IPS-15b (cell line): ENCODE measurements around the gene SERPIND1.

ENCODE experiments used
- H3K27me3 ChIP-seq: one replicate; pipeline ENCODE4 v1.6.1; 2013; ENCODE audit warnings: low read length; ENCODE audit not compliant: control insufficient read depth, insufficient read depth
- H3K36me3 ChIP-seq: one replicate; pipeline ENCODE4 v1.6.1; 2013; ENCODE audit warnings: low read length; ENCODE audit not compliant: control insufficient read depth, insufficient read depth
- H3K4me1 ChIP-seq: one replicate; pipeline ENCODE4 v1.6.1; 2013; ENCODE audit warnings: mild to moderate bottlenecking, low read length; ENCODE audit not compliant: control insufficient read depth, insufficient read depth
- H3K4me3 ChIP-seq: one replicate; pipeline ENCODE4 v1.5.1; 2013; ENCODE audit warnings: low read depth, low read length
- H3K9ac ChIP-seq: one replicate; pipeline ENCODE4 v1.6.1; 2013; ENCODE audit warnings: low read depth, mild to moderate bottlenecking, low read length
- H3K9me3 ChIP-seq: one replicate; pipeline ENCODE4 v1.6.1; 2013; ENCODE audit warnings: mild to moderate bottlenecking, low read length; ENCODE audit not compliant: control insufficient read depth, insufficient read depth

The SERPIND1 gene

DNA sequence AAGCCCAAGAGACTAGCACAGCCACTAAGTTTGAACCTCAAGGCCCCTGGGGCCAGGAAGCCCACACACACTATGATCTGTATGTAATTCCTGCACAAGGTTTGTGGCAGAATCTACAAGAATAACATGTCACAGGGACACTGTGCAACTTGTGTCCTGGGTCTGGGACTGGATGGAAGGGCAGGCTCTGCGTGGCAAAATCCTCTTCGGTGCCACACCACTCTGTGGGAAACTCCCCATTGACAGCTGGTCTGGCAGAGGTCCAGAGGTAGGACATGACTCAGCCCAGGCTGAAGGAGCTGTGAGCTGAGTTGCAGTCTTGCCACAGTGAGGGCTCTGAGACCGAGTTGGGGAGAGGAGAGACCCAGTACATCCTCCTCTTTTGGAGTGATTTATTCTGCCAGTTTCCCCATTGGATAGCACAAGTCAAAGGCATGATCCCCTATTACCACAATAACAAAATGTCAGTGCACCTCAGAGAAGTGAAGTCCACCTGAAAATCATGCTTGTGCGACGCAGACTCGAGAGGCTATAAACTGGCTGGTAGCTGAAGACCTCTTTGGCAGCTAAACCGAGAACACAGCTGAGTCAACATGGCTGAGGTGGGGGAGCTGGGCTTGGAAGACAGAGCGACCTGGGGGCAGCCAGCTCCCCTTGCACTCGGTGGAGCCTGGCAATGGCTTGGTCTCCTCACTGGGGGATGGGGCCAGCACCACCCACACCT, 23.3 kb upstream of the SERPIND1 start:
- H3K27me3 ChIP-seq: no peaks in the 10 kb centered on the region
- H3K4me3 ChIP-seq: no peak overlapping the region
- no peaks in the 10 kb centered on the region for H3K4me1 ChIP-seq
- no peak overlapping the region for H3K9ac ChIP-seq
- no peaks in the 10 kb centered on the region for H3K9me3 ChIP-seq
- peaks cover 13% of the 10 kb centered on the region for H3K36me3 ChIP-seq

GRCh38 chr22:20751185-20751851, 22.6 kb upstream of the SERPIND1 start:
- no peak overlapping the region for H3K9ac ChIP-seq
- no peak overlapping the region for H3K4me3 ChIP-seq
- peaks cover 13% of the 10 kb centered on the region for H3K36me3 ChIP-seq
- no peaks in the 10 kb centered on the region for H3K27me3 ChIP-seq
- no peaks in the 10 kb centered on the region for H3K9me3 ChIP-seq
- H3K4me1 ChIP-seq: no peaks in the 10 kb centered on the region

DNA sequence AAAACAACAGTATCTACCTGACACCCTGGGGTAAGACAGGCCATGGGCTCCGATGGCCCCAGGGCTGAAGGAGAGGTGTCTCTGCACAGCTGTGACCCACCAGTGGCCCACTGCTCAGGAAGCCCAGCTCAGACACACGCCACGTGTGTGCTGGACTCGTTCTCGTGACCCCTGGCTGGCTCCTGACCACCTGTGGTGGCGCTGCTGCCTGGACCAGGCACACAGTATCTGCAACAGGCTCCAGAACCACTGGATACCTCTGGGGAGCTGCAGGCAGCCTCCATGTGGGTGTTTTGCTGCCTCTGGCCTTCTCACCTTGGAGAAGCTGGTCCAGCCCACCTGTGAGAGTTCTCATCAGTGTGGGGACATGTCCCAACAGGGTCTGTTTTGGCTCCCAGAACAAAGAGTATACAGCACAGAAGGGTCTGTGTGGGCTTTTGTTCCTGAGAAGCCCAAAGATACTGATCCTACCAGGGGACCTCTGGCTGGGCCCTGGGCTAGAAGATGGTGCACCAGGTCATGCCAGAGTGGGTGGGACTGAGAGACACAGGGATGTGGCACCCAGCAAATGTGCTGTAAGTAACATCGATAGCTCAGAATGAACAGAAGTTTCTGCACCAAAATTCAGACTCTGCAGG, 21.7 kb upstream of the SERPIND1 start:
- Histone ChIP-seq H3K9me3 (no peaks in the 10 kb centered on the region), H3K4me3 (no peak overlapping the region), H3K27me3 (no peaks in the 10 kb centered on the region), H3K4me1 (no peaks in the 10 kb centered on the region), H3K36me3 (peaks cover 8% of the 10 kb centered on the region), H3K9ac (no peak overlapping the region)

DNA sequence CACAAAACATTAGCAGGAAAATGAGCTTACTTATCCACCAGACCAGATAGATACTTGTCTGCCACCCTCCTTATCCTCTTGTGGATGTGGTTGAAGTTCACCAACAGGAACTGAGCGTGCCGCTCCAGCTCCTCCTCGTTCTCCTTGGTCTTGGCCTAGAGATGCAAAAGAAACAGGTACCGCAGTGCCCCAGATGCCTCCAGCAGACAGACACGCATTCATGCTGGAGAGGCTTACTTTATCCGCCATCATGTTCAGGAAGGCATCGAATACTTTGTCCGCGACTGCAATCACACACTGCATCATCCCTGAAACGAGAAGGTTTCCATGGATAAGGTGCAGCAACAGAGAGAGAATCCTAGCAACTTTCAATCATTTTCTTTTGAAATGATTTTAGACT, 21.0 kb upstream of the SERPIND1 start:
- no peaks in the 10 kb centered on the region for H3K9me3 ChIP-seq
- H3K4me3 ChIP-seq: no peak overlapping the region
- no peak overlapping the region for H3K9ac ChIP-seq
- no peaks in the 10 kb centered on the region for H3K27me3 ChIP-seq
- H3K4me1 ChIP-seq: no peaks in the 10 kb centered on the region
- H3K36me3 ChIP-seq: peaks cover 8% of the 10 kb centered on the region

DNA sequence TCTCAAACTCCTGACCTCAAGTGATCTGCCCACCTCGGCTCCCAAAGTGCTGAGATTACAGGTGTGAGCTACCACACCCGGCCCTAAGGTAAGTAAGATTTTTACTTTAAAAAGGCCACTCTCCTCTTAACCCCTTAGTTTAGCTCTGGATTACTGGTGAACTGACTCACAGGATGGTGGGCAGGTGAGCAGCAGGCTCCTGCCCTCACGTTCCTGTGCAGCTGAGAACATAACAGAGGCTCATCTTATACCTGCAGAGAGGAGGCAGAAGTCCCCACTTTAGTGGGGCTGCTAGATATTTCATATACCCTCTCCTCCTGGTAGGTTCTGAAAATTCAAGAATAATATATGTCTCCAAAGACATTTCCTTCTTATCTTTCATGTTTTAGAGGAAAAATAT, 17.1 kb upstream of the SERPIND1 start:
- Histone ChIP-seq H3K4me3 (no peak overlapping the region), H3K27me3 (no peaks in the 10 kb centered on the region), H3K36me3 (peaks cover 6% of the 10 kb centered on the region), H3K4me1 (no peaks in the 10 kb centered on the region), H3K9me3 (no peaks in the 10 kb centered on the region), H3K9ac (no peak overlapping the region)

GRCh38 chr22:20758688-20759087, 15.2 kb upstream of the SERPIND1 start:
- no peaks in the 10 kb centered on the region for H3K36me3 ChIP-seq
- H3K4me1 ChIP-seq: no peaks in the 10 kb centered on the region
- no peak overlapping the region for H3K9ac ChIP-seq
- no peak overlapping the region for H3K4me3 ChIP-seq
- no peaks in the 10 kb centered on the region for H3K9me3 ChIP-seq
- H3K27me3 ChIP-seq: no peaks in the 10 kb centered on the region

DNA sequence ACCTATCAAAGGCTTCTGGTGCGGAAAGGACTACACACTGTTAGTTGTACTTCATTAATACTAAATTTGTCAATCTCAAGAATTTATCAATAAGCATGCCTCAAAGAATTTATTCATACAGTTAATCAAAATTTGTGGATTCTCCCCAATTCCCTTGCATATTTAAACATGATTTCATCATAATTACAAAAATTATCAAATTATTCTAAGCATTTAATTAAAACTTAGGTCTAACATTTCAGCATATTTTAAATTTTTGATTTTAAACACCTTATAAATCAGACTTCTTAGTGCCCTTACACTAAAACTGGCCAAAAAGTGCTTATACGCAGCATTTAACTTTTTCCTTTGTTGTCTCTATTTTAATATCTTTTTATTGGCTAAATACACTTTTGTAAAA, 13.8 kb upstream of the SERPIND1 start:
- peaks cover 8% of the 10 kb centered on the region for H3K36me3 ChIP-seq
- H3K9me3 ChIP-seq: no peaks in the 10 kb centered on the region
- no peaks in the 10 kb centered on the region for H3K4me1 ChIP-seq
- H3K9ac ChIP-seq: no peak overlapping the region
- no peak overlapping the region for H3K4me3 ChIP-seq
- H3K27me3 ChIP-seq: no peaks in the 10 kb centered on the region

DNA sequence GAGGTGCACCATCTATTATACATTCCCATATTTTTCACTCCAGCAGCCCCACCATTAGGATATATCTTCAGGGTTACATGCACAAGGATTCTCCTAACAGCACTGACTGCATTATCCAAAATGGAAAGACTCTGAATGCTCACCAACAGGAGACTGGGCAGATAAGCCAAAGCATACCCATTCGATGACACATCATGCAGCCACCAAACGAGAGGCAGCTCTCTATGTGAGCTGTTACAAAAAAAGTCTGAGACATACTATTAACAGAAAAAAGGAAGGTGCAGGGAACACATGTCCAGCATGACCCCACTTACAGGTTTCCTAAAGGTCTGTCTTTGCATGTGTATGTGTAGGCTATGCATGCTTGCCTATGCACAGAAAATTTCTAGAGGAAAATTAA, 12.4 kb upstream of the SERPIND1 start:
- Histone ChIP-seq H3K27me3 (no peaks in the 10 kb centered on the region), H3K9ac (no peak overlapping the region), H3K9me3 (no peaks in the 10 kb centered on the region), H3K4me3 (no peak overlapping the region), H3K36me3 (peaks cover 8% of the 10 kb centered on the region), H3K4me1 (no peaks in the 10 kb centered on the region)

GRCh38 chr22:20762233-20762796, 11.6 kb upstream of the SERPIND1 start:
- no peaks in the 10 kb centered on the region for H3K27me3 ChIP-seq
- H3K9me3 ChIP-seq: no peaks in the 10 kb centered on the region
- no peaks in the 10 kb centered on the region for H3K4me1 ChIP-seq
- H3K4me3 ChIP-seq: no peak overlapping the region
- H3K36me3 ChIP-seq: peaks cover 8% of the 10 kb centered on the region
- no peak overlapping the region for H3K9ac ChIP-seq

- peaks cover 8% of the 10 kb centered on the region for H3K36me3 ChIP-seq
- H3K9ac ChIP-seq: no peak overlapping the region
- H3K4me1 ChIP-seq: no peaks in the 10 kb centered on the region
- no peaks in the 10 kb centered on the region for H3K9me3 ChIP-seq
- H3K27me3 ChIP-seq: no peaks in the 10 kb centered on the region
- no peak overlapping the region for H3K4me3 ChIP-seq
Measured at GRCh38 chr22:20763630-20764470, 10.1 kb upstream of the SERPIND1 start.

- Histone ChIP-seq H3K4me3 (no peak overlapping the region), H3K9me3 (no peaks in the 10 kb centered on the region), H3K9ac (no peak overlapping the region), H3K27me3 (no peaks in the 10 kb centered on the region), H3K4me1 (no peaks in the 10 kb centered on the region), H3K36me3 (peaks cover 8% of the 10 kb centered on the region)
Measured at GRCh38 chr22:20764471-20764720, 9.5 kb upstream of the SERPIND1 start.
